Stimulated activated CD4-positive, alpha-beta T cell treated with anti-CD3 and anti-CD28 coated beads, Interleukin-2, amount 100 ng/mL, for 24 hours (primary cell): ENCODE data around the gene NRCAM.
"Not testable (repeated sequence)": the region's sequence is repeated elsewhere in the genome, so short reads cannot be mapped to it uniquely, and the experiment has no call there.

Experiments used
- DNase-seq, 2 donors: peaks; one replicate each; pipeline ENCODE4 v3.0.0-alpha.2; 2020

NRCAM gene

GRCh38 chr7:108270385-108271015 lies 185.7 kb downstream of the NRCAM start:
- no peak for DNase-seq

GRCh38 chr7:108268200-108268820 lies 187.9 kb downstream of the NRCAM start:
- DNase-seq = no peak

- DNase-seq = no peak
These were observed 188.6 kb downstream of the NRCAM start for GRCh38 chr7:108267615-108268014.

GRCh38 chr7:108266491-108266890 lies 189.7 kb downstream of the NRCAM start:
- no peak for DNase-seq

- no peak for DNase-seq
These were observed 190.2 kb downstream of the NRCAM start for GRCh38 chr7:108266035-108266434.

GRCh38 chr7:108265007-108265406 lies 191.2 kb downstream of the NRCAM start:
- DNase-seq = no peak

GRCh38 chr7:108263425-108263824 lies 192.8 kb downstream of the NRCAM start:
- DNase-seq = no peak

- no peak for DNase-seq
These were observed 194.5 kb downstream of the NRCAM start for GRCh38 chr7:108261560-108262255.

- not testable (repeated sequence) for DNase-seq
These were observed 196.8 kb downstream of the NRCAM start for GRCh38 chr7:108259447-108259846.

GRCh38 chr7:108257954-108258353 lies 198.3 kb downstream of the NRCAM start:
- no peak for DNase-seq

GRCh38 chr7:108254259-108254658 lies 202.0 kb downstream of the NRCAM start:
- no peak for DNase-seq

GRCh38 chr7:108253275-108254044 lies 202.8 kb downstream of the NRCAM start:
- DNase-seq = no peak

GRCh38 chr7:108252177-108252576 lies 204.1 kb downstream of the NRCAM start:
- DNase-seq = no peak

GRCh38 chr7:108251700-108252099 lies 204.5 kb downstream of the NRCAM start:
- no peak for DNase-seq

GRCh38 chr7:108249453-108249852 lies 206.8 kb downstream of the NRCAM start:
- DNase-seq = no peak

- no peak for DNase-seq
These were observed 207.4 kb downstream of the NRCAM start for GRCh38 chr7:108248821-108249220.

- no peak for DNase-seq
These were observed 207.8 kb downstream of the NRCAM start for GRCh38 chr7:108248418-108248817.

- no peak for DNase-seq
These were observed 208.6 kb downstream of the NRCAM start for GRCh38 chr7:108247614-108248013.

- DNase-seq = no peak
These were observed 209.9 kb downstream of the NRCAM start for GRCh38 chr7:108246227-108246837.

- DNase-seq = no peak
These were observed 210.6 kb downstream of the NRCAM start for GRCh38 chr7:108245523-108246226.

GRCh38 chr7:108244110-108244509 lies 212.1 kb downstream of the NRCAM start:
- DNase-seq = no peak

- DNase-seq = no peak
These were observed 216.6 kb downstream of the NRCAM start for GRCh38 chr7:108239501-108240225.
